Tibial nerve (tissue), 4 donors: Measurements from ENCODE around the gene CMSS1. TPM values are rescaled to one million over a fixed set of nuclear protein-coding genes. Genes with fewer than 3 reads are reported as not detected.

Source experiments
- DNase-seq, 2 donors: peaks; one replicate each; pipeline ENCODE4 v3.0.0-alpha.2; 2019; ENCODE audit warnings: low spot score in 2 of 2
- H3K27ac ChIP-seq, 4 donors: fragments of 200-600 bp; sonication (generic) in 3 of 4; one replicate each; pipeline ENCODE4 v1.5.1; 2017 to 2019; ENCODE audit warnings: mild to moderate bottlenecking in 1 of 4
- H3K27me3 ChIP-seq, 2 donors: fragments of 200-600 bp; sonication (generic) in 1 of 2; one replicate each; pipeline versions ENCODE4 v1.5.1 to v1.6.0; 2017 to 2019
- H3K36me3 ChIP-seq, 3 donors: fragments of 200-600 bp; sonication (generic); one replicate each; pipeline ENCODE4 v1.5.1; 2018 to 2019
- H3K4me1 ChIP-seq, 4 donors: fragments of 200-600 bp; sonication (generic) in 3 of 4; one replicate each; pipeline ENCODE4 v1.5.1; 2017 to 2019
- H3K4me3 ChIP-seq, 4 donors: fragments of 200-600 bp; sonication (generic) in 3 of 4; one replicate each; pipeline ENCODE4 v1.5.1; 2017 to 2019; ENCODE audit warnings: mild to moderate bottlenecking in 1 of 4, moderate library complexity in 1 of 4
- H3K9me3 ChIP-seq, 4 donors: fragments of 200-600 bp; sonication (generic) in 3 of 4; one replicate each; pipeline ENCODE4 v1.5.1; 2017 to 2019
- CTCF ChIP-seq, 5 experiments: fragments of 200-600 bp in 3 of 5; fragments of 450-650 bp in 2 of 5; sonication (generic) in 3 of 5; IDR thresholded peaks; one replicate each; pipeline ENCODE4 v1.5.1; 2016 to 2019; ENCODE audit warnings: antibody characterized with exemption in 5 of 5, mild to moderate bottlenecking in 3 of 5, moderate library complexity in 2 of 5
- EP300 ChIP-seq, 2 donors: sonication (generic); formaldehyde crosslinking; IDR thresholded peaks; one replicate each; pipeline ENCODE4 v1.6.1; 2017; ENCODE audit warnings: antibody characterized with exemption in 2 of 2, mild to moderate bottlenecking in 1 of 2
- POLR2A ChIP-seq, 2 donors: fragments of 450-650 bp; IDR thresholded peaks; one replicate each; pipeline ENCODE4 v1.6.1; 2017; ENCODE audit warnings: antibody characterized with exemption in 2 of 2, mild to moderate bottlenecking in 2 of 2, moderate library complexity in 2 of 2
- WGBS, 2 donors: methylation state at CpG; one replicate each; pipeline ENCODE4 v1.1.5; 2018; 5-methylcytosine and 5-hydroxymethylcytosine counted together
- total RNA-seq, 4 donors: library from RNA; depleted of rRNA; stranded (reverse); fragments of >200 nt; gene quantifications; one replicate each; pipeline ENCODE4 v1.1.0, GENCODE V29; 2016

The CMSS1 gene
- total RNA-seq, 4 donors from 2014 or later, result 5.5 to 29.1 (median 15.7) TPM

GRCh38 chr3:100107221-100107814, 289.7 kb downstream of the CMSS1 start:
- no peaks in the 10 kb centered on the region for H3K9me3 ChIP-seq
- 58 to 61% methylated on average over 4 of the region's 4 CpGs for WGBS, 2 donors
- DNase-seq, result no peak
- H3K27me3 ChIP-seq, result no peaks in the 10 kb centered on the region
- H3K4me3 ChIP-seq, result no peak overlapping the region
- TF ChIP-seq POLR2A (IDR thresholded peaks at IDR 0.05) (no peak), EP300 (IDR thresholded peaks at IDR 0.05) (no peak), CTCF (IDR thresholded peaks at IDR 0.05) (no peak)
- no peak overlapping the region for H3K27ac ChIP-seq
- H3K4me1 ChIP-seq, result peaks cover 0 to 35% (median 6%) of the 10 kb centered on the region in 4 donors
- no peaks in the 10 kb centered on the region for H3K36me3 ChIP-seq

- no peak for TF ChIP-seq CTCF (IDR thresholded peaks at IDR 0.05)
- TF ChIP-seq POLR2A (IDR thresholded peaks at IDR 0.05), result no peak
- TF ChIP-seq EP300 (IDR thresholded peaks at IDR 0.05), result no peak
- Histone ChIP-seq H3K36me3 (no peaks in the 10 kb centered on the region), H3K4me3 (no peak overlapping the region), H3K27ac (no peak overlapping the region), H3K4me1 (peaks cover 0 to 35% (median 6%) of the 10 kb centered on the region in 4 donors), H3K9me3 (no peaks in the 10 kb centered on the region), H3K27me3 (no peaks in the 10 kb centered on the region)
- WGBS, 2 donors, result 81 to 93% methylated on average over 7 of the region's 7 CpGs
- DNase-seq, result no peak
Measured at GRCh38 chr3:100108464-100109079, 290.9 kb downstream of the CMSS1 start.

- H3K9me3 ChIP-seq, result no peaks in the 10 kb centered on the region
- H3K4me1 ChIP-seq, result peaks cover 0 to 23% (median 3%) of the 10 kb centered on the region in 4 donors
- no peak for DNase-seq
- H3K4me3 ChIP-seq, result no peak overlapping the region
- peaks cover 0 to 5% (median 0%) of the 10 kb centered on the region in 3 donors for H3K36me3 ChIP-seq
- no peak for TF ChIP-seq EP300 (IDR thresholded peaks at IDR 0.05)
- TF ChIP-seq CTCF (IDR thresholded peaks at IDR 0.05), result no peak
- WGBS, 2 donors, result 75 to 93% methylated on average over 1 of the region's 1 CpG
- no peaks in the 10 kb centered on the region for H3K27me3 ChIP-seq
- no peak overlapping the region for H3K27ac ChIP-seq
Measured at GRCh38 chr3:100110162-100110561, 292.5 kb downstream of the CMSS1 start.

- Histone ChIP-seq H3K27ac (no peak overlapping the region), H3K9me3 (no peaks in the 10 kb centered on the region), H3K4me1 (peaks cover 0 to 8% (median 3%) of the 10 kb centered on the region in 4 donors), H3K36me3 (peaks cover 0 to 5% (median 0%) of the 10 kb centered on the region in 3 donors), H3K27me3 (no peaks in the 10 kb centered on the region), H3K4me3 (no peak overlapping the region)
- DNase-seq, result no peak
- TF ChIP-seq CTCF (IDR thresholded peaks at IDR 0.05) (no peak), EP300 (IDR thresholded peaks at IDR 0.05) (no peak), POLR2A (IDR thresholded peaks at IDR 0.05) (no peak)
- 85 to 87% methylated on average over 1 of the region's 1 CpG for WGBS, 2 donors
Measured at GRCh38 chr3:100111728-100112127, 294.1 kb downstream of the CMSS1 start.

GRCh38 chr3:100113723-100114412, 296.2 kb downstream of the CMSS1 start:
- TF ChIP-seq POLR2A (IDR thresholded peaks at IDR 0.05), result no peak
- TF ChIP-seq CTCF (IDR thresholded peaks at IDR 0.05), result no peak
- TF ChIP-seq EP300 (IDR thresholded peaks at IDR 0.05), result no peak
- Histone ChIP-seq H3K4me3 (no peak overlapping the region), H3K27ac (no peak overlapping the region), H3K36me3 (peaks cover 0 to 5% (median 0%) of the 10 kb centered on the region in 3 donors), H3K4me1 (no peaks in the 10 kb centered on the region), H3K9me3 (no peaks in the 10 kb centered on the region), H3K27me3 (no peaks in the 10 kb centered on the region)
- WGBS, 2 donors, result 92 to 96% methylated on average over 7 of the region's 7 CpGs
- DNase-seq, result no peak
